A549 (cell line): ENCODE results near the gene OR4D9. TPM values are rescaled to one million over a fixed set of nuclear protein-coding genes. Genes with fewer than 3 reads are reported as not detected.

Experiments used
- ATAC-seq, 2 experiments: fragments of 200-7000 bp in 1 of 2; fragments of >200 bp in 1 of 2; cut with Nextera tagmentation in 1 of 2; cut with Tn5 transposase in 1 of 2; 3 replicates each; pipeline versions ENCODE4 v1.8.0 to v1.9.1; 2018 to 2020; ENCODE audit warnings: mild to moderate bottlenecking in 1 of 2, moderate library complexity in 1 of 2
- CTCF ChIA-PET: fragments of 300-600 bp; sonication (Branson Sonifier 250); formaldehyde crosslinking; extraction: SDS; loops from one replicate; lab custom pipeline; 2021; ENCODE audit warnings: antibody characterized with exemption, inconsistent platforms; lab: Yijun Ruan, JAX
- POLR2A ChIA-PET: fragments of 350-600 bp; formaldehyde crosslinking; extraction: SDS; loops from one replicate; lab custom pipeline; 2021; ENCODE audit warnings: antibody characterized with exemption, inconsistent platforms; lab: Yijun Ruan, JAX
- DNase-seq, 2 experiments: peaks; one replicate each; pipeline versions ENCODE4 v3.0.0 to v3.0.0-alpha.2; 2011 to 2016; ENCODE audit warnings: low read depth in 1 of 2, low spot score in 1 of 2
- FAIRE-seq: peaks from 2 replicates; lab custom pipeline; 2011; peaks lifted over from hg19 to GRCh38; lab: Jason Lieb, UNC
- H3K27ac ChIP-seq, 2 experiments: fragments of >200 bp; sonication (Bioruptor Twin); formaldehyde crosslinking; 3 replicates each; pipeline ENCODE4 v1.5.1; 2016 to 2017
- H3K4me1 ChIP-seq: fragments of >200 bp; sonication (Bioruptor Twin); formaldehyde crosslinking; 3 replicates; pipeline ENCODE4 v1.6.1; 2016
- H3K4me2 ChIP-seq: fragments of >200 bp; sonication (Bioruptor Twin); formaldehyde crosslinking; 3 replicates; pipeline ENCODE4 v1.6.1; 2016
- H3K4me3 ChIP-seq: fragments of >200 bp; sonication (Bioruptor Twin); formaldehyde crosslinking; 3 replicates; pipeline ENCODE4 v1.5.1; 2016
- H3K9me3 ChIP-seq: fragments of >200 bp; sonication (Bioruptor Twin); formaldehyde crosslinking; 3 replicates; pipeline ENCODE4 v1.6.1; 2016
- BCL3 ChIP-seq: fragments of >200 bp; sonication (Bioruptor Twin); formaldehyde crosslinking; IDR thresholded peaks from 3 replicates; pipeline ENCODE4 v1.6.1; 2016
- CBX2 ChIP-seq: fragments of 200-600 bp; sonication (generic); IDR thresholded peaks from 2 replicates; pipeline ENCODE4 v1.6.1; 2016; ENCODE audit warnings: low read depth, mild to moderate bottlenecking, borderline replicate concordance
- CEBPB ChIP-seq, 2 experiments: fragments of >200 bp in 1 of 2; sonication (Bioruptor Twin) in 1 of 2; formaldehyde crosslinking in 1 of 2; IDR thresholded peaks; 2 replicates each; pipeline ENCODE4 v1.6.1; 2012 to 2016
- E2F6 ChIP-seq: IDR thresholded peaks from 2 replicates; pipeline ENCODE4 v1.6.1; 2012; ENCODE audit warnings: low read depth, borderline replicate concordance
- EHF ChIP-seq: fragments of 250-450 bp; sonication (Bioruptor Pico); IDR thresholded peaks from 2 replicates; pipeline ENCODE4 v1.5.0; 2020; ENCODE audit warnings: mild to moderate bottlenecking
- ELK1 ChIP-seq: fragments of 150-350 bp; IDR thresholded peaks from 2 replicates; pipeline ENCODE4 v1.6.1; 2014; ENCODE audit warnings: low read depth, mild to moderate bottlenecking, low read length
- EP300 ChIP-seq, 2 experiments: fragments of >200 bp; sonication (Bioruptor Twin); formaldehyde crosslinking; IDR thresholded peaks; 2 replicates in 1 of 2; 3 replicates in 1 of 2; pipeline ENCODE4 v1.6.1; 2016 to 2017
- ESRRA ChIP-seq: fragments of 150-350 bp; IDR thresholded peaks from 2 replicates; pipeline ENCODE4 v1.6.1; 2014; ENCODE audit warnings: mild to moderate bottlenecking, low read length, borderline replicate concordance
- FOXS1 ChIP-seq: fragments of 250-450 bp; sonication (Bioruptor Pico); IDR thresholded peaks from 2 replicates; pipeline ENCODE4 v1.5.0; 2020; ENCODE audit warnings: mild to moderate bottlenecking, moderate library complexity
- HEYL ChIP-seq: fragments of 250-450 bp; sonication (Bioruptor Pico); IDR thresholded peaks from 2 replicates; pipeline ENCODE4 v1.8.0; 2021; ENCODE audit warnings: mild to moderate bottlenecking, moderate library complexity
- HMGXB4 ChIP-seq: fragments of 250-450 bp; sonication (Bioruptor Pico); IDR thresholded peaks from 2 replicates; pipeline ENCODE4 v1.5.0; 2021; ENCODE audit warnings: mild to moderate bottlenecking, moderate library complexity, borderline replicate concordance
- HOXB5 ChIP-seq: fragments of 250-450 bp; sonication (Bioruptor Pico); IDR thresholded peaks from 2 replicates; pipeline ENCODE4 v1.5.0; 2020; ENCODE audit warnings: mild to moderate bottlenecking, moderate library complexity
- MAFK ChIP-seq: fragments of 450-650 bp; IDR thresholded peaks from 2 replicates; pipeline ENCODE4 v1.6.1; 2014; ENCODE audit not compliant: partially characterized antibody
- NPAS2 ChIP-seq: fragments of 250-450 bp; sonication (Bioruptor Pico); IDR thresholded peaks from 2 replicates; pipeline ENCODE4 v1.8.0; 2022; ENCODE audit warnings: mild to moderate bottlenecking, moderate library complexity, borderline replicate concordance
- NR3C1 ChIP-seq: fragments of >200 bp; sonication (Bioruptor Twin); formaldehyde crosslinking; IDR thresholded peaks from 3 replicates; pipeline ENCODE4 v1.6.1; 2017
- PHF8 ChIP-seq: fragments of 200-600 bp; sonication (generic); IDR thresholded peaks from 2 replicates; pipeline ENCODE4 v1.6.1; 2016; ENCODE audit warnings: low read depth, mild to moderate bottlenecking, antibody characterized with exemption, moderate library complexity, borderline replicate concordance
- RAD21 ChIP-seq, 2 experiments: fragments of >200 bp in 1 of 2; sonication (Bioruptor Twin) in 1 of 2; formaldehyde crosslinking in 1 of 2; IDR thresholded peaks in 1 of 2; conservative IDR thresholded peaks in 1 of 2; 2 replicates in 1 of 2; 3 replicates in 1 of 2; pipeline ENCODE4 v1.6.1; 2012 to 2018; ENCODE audit warnings: inconsistent platforms in 1 of 2
- REST ChIP-seq: fragments of 200-600 bp; sonication (generic); IDR thresholded peaks from 2 replicates; pipeline ENCODE4 v1.6.1; 2016; ENCODE audit warnings: antibody characterized with exemption, mild to moderate bottlenecking, moderate library complexity
- TP53 ChIP-seq: fragments of 250-450 bp; sonication (Bioruptor Pico); IDR thresholded peaks from 2 replicates; pipeline ENCODE4 v1.5.0; 2021; ENCODE audit warnings: mild to moderate bottlenecking, moderate library complexity
- ZSCAN20 ChIP-seq: fragments of 250-450 bp; sonication (Bioruptor Pico); IDR thresholded peaks from 2 replicates; pipeline ENCODE4 v1.8.0; 2022; ENCODE audit warnings: mild to moderate bottlenecking, moderate library complexity
- WGBS: methylation state at CpG from one replicate; pipeline ENCODE4 v1.1.6; 2017; ENCODE audit errors: missing lambda C conversion rate; 5-methylcytosine and 5-hydroxymethylcytosine counted together
- polyA plus RNA-seq, 4 experiments: library from polyadenylated mRNA; depleted of rRNA in 3 of 4; stranded (reverse); fragments of >200 nt; fragmentation: RNase III in 1 of 4; extraction: RNeasy Plus Mini Kit Qiagen cat#74134 plus additional on column Dnase treatment in 1 of 4; gene quantifications; 2 replicates in 3 of 4; 3 replicates in 1 of 4; pipeline ENCODE4 v1.2.3, GENCODE V29; 2011 to 2017

Gene OR4D9
- polyA plus RNA-seq, 2 of the 4 experiments (the other 2 are of a cell fraction): not detected

GRCh38 chr11:59532620-59533019, 21.3 kb downstream of the OR4D9 start:
- CTCF ChIA-PET: interaction anchor here (3.1 kb wide), 1 partner anchor 148 kb away, joined by 13 read pairs; no protein-coding TSS in a partner anchor
- FAIRE-seq: no peak

More at GRCh38 chr11:59532620-59533019, 21.3 kb downstream of the OR4D9 start:
- ATAC-seq: no peak
- DNase-seq: no peak
- H3K4me2 ChIP-seq: no peak overlapping the region
- H3K4me3 ChIP-seq: no peak overlapping the region
- no peak overlapping the region for H3K27ac ChIP-seq
- no peaks in the 10 kb centered on the region for H3K9me3 ChIP-seq
- no peaks in the 10 kb centered on the region for H3K4me1 ChIP-seq
- 73% methylated on average over 2 of the region's 2 CpGs for WGBS
- POLR2A ChIA-PET: no interaction called here
- TF ChIP-seq HEYL: no peak
- TF ChIP-seq ZSCAN20: no peak
- TF ChIP-seq RAD21 (conservative IDR thresholded peaks at IDR 0.05 in 1 of 2, IDR thresholded peaks at IDR 0.05 in 1 of 2): no peak
- no peak for TF ChIP-seq EP300 (IDR thresholded peaks at IDR 0.05)
- no peak for TF ChIP-seq EHF
- TF ChIP-seq HMGXB4: no peak
- TF ChIP-seq TP53: no peak
- TF ChIP-seq REST: no peak
- TF ChIP-seq E2F6: no peak
- TF ChIP-seq MAFK: no peak
- no peak for TF ChIP-seq NPAS2 (CRISPR knock-in tag)
- TF ChIP-seq PHF8: no peak
- no peak for TF ChIP-seq ELK1
- no peak for TF ChIP-seq BCL3
- no peak for TF ChIP-seq NR3C1
- TF ChIP-seq FOXS1: no peak
- TF ChIP-seq ESRRA: no peak
- TF ChIP-seq CBX2: no peak
- no peak for TF ChIP-seq CEBPB (IDR thresholded peaks at IDR 0.05)
- TF ChIP-seq HOXB5: no peak
